GM19397 (cell line): ENCODE data around the gene RUFY1.

Experiments used
- ATAC-seq: cut with Tn5 transposase; IDR thresholded peaks from one replicate; pipeline ENCODE4 v1.9.1; 2021; ENCODE audit warnings: mild to moderate bottlenecking, moderate library complexity; ENCODE audit not compliant: unreplicated experiment

The RUFY1 gene

GRCh38 chr5:179657302-179658178, 107.2 kb downstream of the RUFY1 start:
- peak; percentile 95 for ATAC-seq

GRCh38 chr5:179658179-179658856, 108.0 kb downstream of the RUFY1 start:
- ATAC-seq, result peak; percentile 57
